Stimulated activated CD8-positive, alpha-beta memory T cell treated with anti-CD3 and anti-CD28 coated beads, Interleukin-7, amount 100 ng/mL, for 48 hours (primary cell): ENCODE measurements around the gene OAT.
A peak's percentile ranks its signal among the peaks of the same experiment; 100 is the strongest.

Experiments
- DNase-seq, 2 donors: peaks; one replicate each; pipeline ENCODE4 v3.0.0-alpha.2; 2020; ENCODE audit warnings: low read depth in 1 of 2; ENCODE audit errors: extremely low read depth in 1 of 2

OAT gene

GRCh38 chr10:124407456-124407855, 11.3 kb downstream of the OAT start:
- no peak for DNase-seq

- no peak for DNase-seq
Measured at GRCh38 chr10:124403548-124403947, 15.2 kb downstream of the OAT start.

- no peak for DNase-seq
Measured at GRCh38 chr10:124402273-124402672, 16.4 kb downstream of the OAT start.

- DNase-seq = no peak
Measured at GRCh38 chr10:124401633-124402032, 17.1 kb downstream of the OAT start.

GRCh38 chr10:124394583-124394982, 24.1 kb downstream of the OAT start:
- no peak for DNase-seq

- DNase-seq = no peak
Measured at GRCh38 chr10:124392626-124393342, 25.9 kb downstream of the OAT start.

- DNase-seq = no peak
Measured at GRCh38 chr10:124390471-124391187, 28.1 kb downstream of the OAT start.

GRCh38 chr10:124389613-124390361, 28.9 kb downstream of the OAT start:
- DNase-seq = no peak

GRCh38 chr10:124388823-124389612, 29.7 kb downstream of the OAT start:
- DNase-seq = peak; percentile 79 to 83

- DNase-seq = no peak
Measured at GRCh38 chr10:124388476-124388822, 30.3 kb downstream of the OAT start.

- no peak for DNase-seq
Measured at GRCh38 chr10:124387078-124387874, 31.4 kb downstream of the OAT start.

- no peak for DNase-seq
Measured at GRCh38 chr10:124386186-124387077, 32.3 kb downstream of the OAT start.

GRCh38 chr10:124385627-124386185, 33.0 kb downstream of the OAT start:
- no peak for DNase-seq

GRCh38 chr10:124384591-124385190, 34.0 kb downstream of the OAT start:
- DNase-seq = no peak

- DNase-seq = no peak
Measured at GRCh38 chr10:124384172-124384571, 34.6 kb downstream of the OAT start.

GRCh38 chr10:124383496-124383895, 35.2 kb downstream of the OAT start:
- DNase-seq = no peak

GRCh38 chr10:124381011-124381611, 37.6 kb downstream of the OAT start:
- DNase-seq = no peak
